ENCODE data around the gene GTF3C5. TPM values are rescaled to one million over a fixed set of nuclear protein-coding genes. Genes with fewer than 3 reads are reported as not detected.

Gene GTF3C5
- total RNA-seq, 2 experiments from 2014 or later: 49.0 to 52.4 TPM

GRCh38 chr9:133099726-133100505 lies 69.1 kb downstream of the GTF3C5 start:
- Histone ChIP-seq H3K4me3 (ENCODE audit: low read length) (no peak overlapping the region), H3K9me3 (ENCODE audit: control insufficient read depth in 1 of 2, insufficient read depth in 1 of 2, low read length in 2 of 2) (peaks cover 3 to 26% of the 10 kb centered on the region in 2 experiments), H3K4me1 (ENCODE audit: insufficient read depth, low read length) (no peaks in the 10 kb centered on the region), H3K36me3 (ENCODE audit: insufficient read depth, low read length) (peaks cover 80% of the 10 kb centered on the region), H3K27me3 (ENCODE audit: control insufficient read depth in 1 of 2, insufficient read depth in 2 of 2, low read length in 2 of 2) (no peaks in the 10 kb centered on the region), H3K27ac (ENCODE audit: low read depth in 1 of 2, low read length in 2 of 2) (no peak overlapping the region)
- TF ChIP-seq CTCF (IDR thresholded peaks at IDR 0.05): no peak
- ChIA-PET CTCF (interaction anchor here (6.0 kb wide), 1 partner anchor 49 kb away, joined by 39 read pairs; no protein-coding TSS in a partner anchor), POLR2A (no interaction called here)
- ATAC-seq (ENCODE audit: poor library complexity) (no peak), DNase-seq (peak in 1 of 14 experiments; percentile 28)
- no peaks in the 10 kb centered on the region for H3K4me1 Mint-ChIP-seq (ENCODE audit: low read depth)
- H3K27ac Mint-ChIP-seq: no peak overlapping the region
- peaks cover 92% of the 10 kb centered on the region for H3K36me3 Mint-ChIP-seq (ENCODE audit: low read depth)
- H3K4me3 Mint-ChIP-seq: no peak overlapping the region
- H3K27me3 Mint-ChIP-seq: no peaks in the 10 kb centered on the region
- intact Hi-C loops (cut with DNase I, micrococcal nuclease): no loop called here
- peaks cover 3% of the 10 kb centered on the region for H3K9me3 Mint-ChIP-seq

- Histone ChIP-seq H3K4me3 (ENCODE audit: low read length) (no peak overlapping the region), H3K36me3 (ENCODE audit: insufficient read depth, low read length) (peaks cover 86% of the 10 kb centered on the region), H3K27me3 (ENCODE audit: control insufficient read depth in 1 of 2, insufficient read depth in 2 of 2, low read length in 2 of 2) (no peaks in the 10 kb centered on the region), H3K4me1 (ENCODE audit: insufficient read depth, low read length) (no peaks in the 10 kb centered on the region), H3K27ac (ENCODE audit: low read depth in 1 of 2, low read length in 2 of 2) (no peak overlapping the region), H3K9me3 (ENCODE audit: control insufficient read depth in 1 of 2, insufficient read depth in 1 of 2, low read length in 2 of 2) (peaks cover 0 to 22% of the 10 kb centered on the region in 2 experiments)
- ATAC-seq (ENCODE audit: poor library complexity) (no peak), DNase-seq (peak in 1 of 14 experiments; percentile 21)
- ChIA-PET CTCF (interaction anchor here (4.0 to 6.0 kb wide), 2 partner anchors 44 to 48 kb away, joined by 29 to 39 read pairs; no protein-coding TSS in a partner anchor), POLR2A (interaction anchor here (0.9 to 1.8 kb wide), 2 partner anchors 20 to 44 kb away, joined by 3 to 7 read pairs; partner anchors contain the start of gene RALGDS)
- H3K27ac Mint-ChIP-seq: no peak overlapping the region
- no peak for TF ChIP-seq CTCF (IDR thresholded peaks at IDR 0.05)
- H3K4me1 Mint-ChIP-seq (ENCODE audit: low read depth): no peaks in the 10 kb centered on the region
- H3K9me3 Mint-ChIP-seq: peaks cover 3% of the 10 kb centered on the region
- no peak overlapping the region for H3K4me3 Mint-ChIP-seq
- intact Hi-C loops (cut with DNase I, micrococcal nuclease): no loop called here
- no peaks in the 10 kb centered on the region for H3K27me3 Mint-ChIP-seq
- peaks cover 89% of the 10 kb centered on the region for H3K36me3 Mint-ChIP-seq (ENCODE audit: low read depth)
Measured at GRCh38 chr9:133100506-133101355, 69.9 kb downstream of the GTF3C5 start.
